Panc1 (cell line): ENCODE data around the gene HAGHL. TPM values are rescaled to one million over a fixed set of nuclear protein-coding genes. Genes with fewer than 3 reads are reported as not detected.

Experiments
- ATAC-seq: fragments of 200-7000 bp; cut with Tn5 transposase; 2 replicates; pipeline ENCODE4 v1.9.1; 2020; ENCODE audit warnings: mild to moderate bottlenecking, moderate library complexity
- BruUV-seq: library from RNA; stranded (reverse); fragments of 400-500 nt; replicated peaks from 2 replicates; lab custom pipeline; 2021; lab: Mats Ljungman, UMichigan
- CTCF ChIA-PET: fragments of 300-600 bp; sonication (Branson Sonifier 250); formaldehyde crosslinking; loops from one replicate; lab custom pipeline; 2022; ENCODE audit warnings: antibody characterized with exemption; lab: Charles Lee
- POLR2A ChIA-PET: fragments of 300-600 bp; sonication (Branson Sonifier 250); formaldehyde crosslinking; loops from one replicate; lab custom pipeline; 2022; ENCODE audit warnings: antibody characterized with exemption; lab: Charles Lee
- DNase-seq: peaks from one replicate; pipeline ENCODE4 v3.0.0-alpha.2; 2010; ENCODE audit warnings: low read depth, low spot score
- H3K27ac ChIP-seq: 2 replicates; pipeline ENCODE4 v1.5.1; 2011; ENCODE audit warnings: mild to moderate bottlenecking, low read length, inconsistent platforms
- H3K27me3 ChIP-seq: fragments of 200-500 bp; sonication (Bioruptor generic); 2 replicates; pipeline ENCODE4 v1.6.0; 2014; ENCODE audit warnings: low read length, inconsistent platforms; ENCODE audit not compliant: control insufficient read depth, insufficient read depth
- H3K36me3 ChIP-seq: fragments of 200-500 bp; sonication (Bioruptor generic); 2 replicates; pipeline ENCODE4 v1.5.1; 2014; ENCODE audit warnings: inconsistent platforms, mild to moderate bottlenecking, low read length, moderate library complexity; ENCODE audit not compliant: control insufficient read depth, insufficient read depth
- H3K4me1 ChIP-seq: 2 replicates; pipeline ENCODE4 v1.5.1; 2011; ENCODE audit warnings: inconsistent platforms, mild to moderate bottlenecking, low read length, moderate library complexity; ENCODE audit not compliant: control insufficient read depth, insufficient read depth
- H3K4me3 ChIP-seq, 2 experiments: 2 replicates each; pipeline ENCODE4 v1.5.1; 2011 to 2012; ENCODE audit warnings: low read depth in 2 of 2, low read length in 2 of 2, mild to moderate bottlenecking in 2 of 2, inconsistent platforms in 1 of 2, moderate library complexity in 1 of 2
- H3K9me3 ChIP-seq: fragments of 200-500 bp; sonication (Bioruptor generic); 2 replicates; pipeline ENCODE4 v1.5.1; 2014; ENCODE audit warnings: low read depth, mild to moderate bottlenecking, inconsistent platforms, low read length, moderate library complexity; ENCODE audit not compliant: control insufficient read depth, insufficient read depth
- CTCF ChIP-seq: fragments of 450-650 bp; IDR thresholded peaks from 2 replicates; pipeline ENCODE4 v1.5.1; 2017; ENCODE audit warnings: mild to moderate bottlenecking
- POLR2AphosphoS5 ChIP-seq: IDR thresholded peaks from 2 replicates; pipeline ENCODE4 v1.6.1; 2012; ENCODE audit warnings: mild to moderate bottlenecking, low read depth, low read length, moderate library complexity
- REST ChIP-seq, 2 experiments: IDR thresholded peaks; 2 replicates each; pipeline ENCODE4 v1.6.1; 2011 to 2012; ENCODE audit warnings: low read depth in 2 of 2, control low read depth in 1 of 2, low read length in 1 of 2, mild to moderate bottlenecking in 1 of 2, moderate library complexity in 1 of 2; ENCODE audit not compliant: insufficient read depth in 1 of 2
- in situ Hi-C: cut with HindIII; loops from 2 replicates; pipeline ENCODE4 v1.10.0; 2016; ENCODE audit warnings: low sequenced_read_pairs, low pct_unique_long_range_greater_than_20kb
- intact Hi-C: fragments of 100-400 bp; cut with micrococcal nuclease; formaldehyde crosslinking; loops from one replicate; pipeline ENCODE4 v1.10.0; 2022; ENCODE audit not compliant: unreplicated experiment
- microRNA-seq: library from miRNA; unstranded; fragments of <30 nt; microRNA quantifications from one replicate; pipeline ENCODE4 v1.1.0, GENCODE V29; 2020; ENCODE audit not compliant: unreplicated experiment
- total RNA-seq: library from RNA; stranded (reverse); gene quantifications from one replicate; pipeline ENCODE4 v1.2.1, GENCODE V29; 2021; ENCODE audit not compliant: unreplicated experiment

The HAGHL gene
- total RNA-seq, 1 experiment from 2014 or later, result 41.1 TPM

GRCh38 chr16:778909-779527 lies 52.1 kb downstream of the HAGHL start:
- TF ChIP-seq CTCF, result no peak
- TF ChIP-seq REST (IDR thresholded peaks at IDR 0.05; ENCODE audit: insufficient read depth in 1 of 2, low read depth in 2 of 2, low read length in 1 of 2), result no peak
- TF ChIP-seq POLR2AphosphoS5, result no peak
- in situ Hi-C loops, result no loop called here
- Histone ChIP-seq H3K36me3 (no peaks in the 10 kb centered on the region), H3K4me1 (peaks cover 10% of the 10 kb centered on the region), H3K27me3 (no peaks in the 10 kb centered on the region), H3K27ac (no peak overlapping the region), H3K9me3 (no peaks in the 10 kb centered on the region), H3K4me3 (no peak overlapping the region)
- ChIA-PET CTCF (no interaction called here), POLR2A (no interaction called here)
- BruUV-seq, result no TSS peak
- DNase-seq, result no peak
- ATAC-seq, result no peak
- intact Hi-C loops, result no loop called here

Small RNAs within 50 kb of the gene (microRNA-seq; reads per million reads assigned to microRNA genes)
- not detected for gene MIR662

Other genes with a start within 250 kb of the HAGHL start
- 78.5 TPM for gene CAPN15, start 199.4 kb upstream of the HAGHL start, total RNA-seq
- gene PRR35, start 166.7 kb upstream of the HAGHL start, total RNA-seq, result 2.2 TPM
- 4.0 TPM for gene NHLRC4, start 160.1 kb upstream of the HAGHL start, total RNA-seq
- 83.5 TPM for gene PIGQ, start 157.1 kb upstream of the HAGHL start, total RNA-seq
- gene RAB40C, start 137.0 kb upstream of the HAGHL start, total RNA-seq, result 30.7 TPM
- 2.0 TPM for gene WFIKKN1, start 96.1 kb upstream of the HAGHL start, total RNA-seq
- gene METTL26, start 90.8 kb upstream of the HAGHL start, total RNA-seq, result 91.8 TPM
- 91.6 TPM for gene MCRIP2, start 85.3 kb upstream of the HAGHL start, total RNA-seq
- 58.9 TPM for gene WDR90, start 77.7 kb upstream of the HAGHL start, total RNA-seq
- 195 TPM for gene RHOT2, start 59.0 kb upstream of the HAGHL start, total RNA-seq
- 6.6 TPM for gene RHBDL1, start 51.4 kb upstream of the HAGHL start, total RNA-seq
- gene STUB1, start 46.7 kb upstream of the HAGHL start, total RNA-seq, result 217 TPM
- gene JMJD8, start 42.8 kb upstream of the HAGHL start, total RNA-seq, result 73.9 TPM
- 17.9 TPM for gene WDR24, start 36.7 kb upstream of the HAGHL start, total RNA-seq
- 28.0 TPM for gene FBXL16, start 21.3 kb upstream of the HAGHL start, total RNA-seq
- gene METRN, start 12.0 kb upstream of the HAGHL start, total RNA-seq, result 407 TPM
- gene ANTKMT, start 6.0 kb upstream of the HAGHL start, total RNA-seq, result 93.6 TPM
- gene CCDC78, start 663 bp upstream of the HAGHL start, total RNA-seq, result 18.2 TPM
- 34.0 TPM for gene CIAO3, start 13.9 kb downstream of the HAGHL start, total RNA-seq
- 1.1 TPM for gene MSLN, start 33.6 kb downstream of the HAGHL start, total RNA-seq
- gene RPUSD1, start 61.3 kb downstream of the HAGHL start, total RNA-seq, result 61.1 TPM
- 118 TPM for gene CHTF18, start 61.5 kb downstream of the HAGHL start, total RNA-seq
- gene GNG13, start 73.6 kb downstream of the HAGHL start, total RNA-seq, result 0.23 TPM
- 24.3 TPM for gene LMF1, start 243.9 kb downstream of the HAGHL start, total RNA-seq